AG09319 (cell line): ENCODE results near the gene KCNH6.

Source experiments
- DNase-seq: peaks from one replicate; pipeline ENCODE4 v3.0.0-alpha.2; 2010; ENCODE audit warnings: low read depth; ENCODE audit errors: extremely low read depth
- TF ChIP-seq, protein P1 (sequence below): IDR thresholded peaks from 2 replicates; pipeline ENCODE4 v1.5.1; 2011; ENCODE audit warnings: low read depth, mild to moderate bottlenecking, inconsistent platforms, low read length, moderate library complexity

KCNH6 gene

DNA sequence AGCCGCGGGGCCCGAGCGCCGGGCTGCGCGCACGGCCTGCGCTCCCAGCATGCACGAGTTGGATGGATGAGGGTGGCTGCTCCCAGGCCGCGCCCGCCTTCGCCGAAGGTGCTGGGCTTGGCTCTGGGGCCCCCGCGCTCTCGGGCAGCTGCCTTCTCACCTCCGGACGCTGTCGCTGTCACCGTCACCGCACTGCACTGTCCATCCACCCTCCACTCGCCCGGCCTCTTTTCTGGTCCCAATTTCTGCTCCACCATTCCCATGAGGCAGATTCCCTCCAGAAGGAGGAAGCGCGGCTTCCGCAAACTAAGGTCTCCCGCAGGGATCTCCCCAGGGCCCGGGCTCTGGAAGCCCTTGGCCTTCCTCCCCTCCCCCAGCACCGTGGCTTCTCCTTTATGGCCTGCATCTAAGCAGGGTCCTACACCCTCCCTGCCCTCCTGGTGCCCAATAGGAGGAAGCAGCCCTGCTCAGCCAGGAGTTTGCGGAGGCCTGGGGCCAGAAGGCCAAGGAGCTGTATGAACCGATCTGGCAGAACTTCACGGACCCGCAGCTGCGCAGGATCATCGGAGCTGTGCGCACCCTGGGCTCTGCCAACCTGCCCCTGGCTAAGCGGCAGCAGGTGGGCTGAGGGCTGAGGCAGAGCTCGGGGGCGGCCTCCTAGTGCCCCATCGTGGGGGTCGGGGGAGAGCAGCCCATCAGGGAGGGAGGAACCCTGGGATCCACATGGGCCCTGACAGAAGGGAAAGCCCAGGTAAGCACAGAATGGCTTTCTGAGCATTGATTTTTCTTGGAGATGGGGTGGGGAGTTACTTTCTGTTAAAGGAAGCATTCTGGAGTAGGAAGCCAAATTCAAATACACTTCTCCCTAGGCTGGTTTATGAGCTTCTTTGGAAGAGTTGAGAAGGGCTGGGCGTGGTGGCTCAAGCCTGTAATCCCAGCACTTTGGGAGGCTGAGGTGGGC lies 45.4 kb upstream of the KCNH6 start:
- no peak for DNase-seq
- TF ChIP-seq, protein P1, sequence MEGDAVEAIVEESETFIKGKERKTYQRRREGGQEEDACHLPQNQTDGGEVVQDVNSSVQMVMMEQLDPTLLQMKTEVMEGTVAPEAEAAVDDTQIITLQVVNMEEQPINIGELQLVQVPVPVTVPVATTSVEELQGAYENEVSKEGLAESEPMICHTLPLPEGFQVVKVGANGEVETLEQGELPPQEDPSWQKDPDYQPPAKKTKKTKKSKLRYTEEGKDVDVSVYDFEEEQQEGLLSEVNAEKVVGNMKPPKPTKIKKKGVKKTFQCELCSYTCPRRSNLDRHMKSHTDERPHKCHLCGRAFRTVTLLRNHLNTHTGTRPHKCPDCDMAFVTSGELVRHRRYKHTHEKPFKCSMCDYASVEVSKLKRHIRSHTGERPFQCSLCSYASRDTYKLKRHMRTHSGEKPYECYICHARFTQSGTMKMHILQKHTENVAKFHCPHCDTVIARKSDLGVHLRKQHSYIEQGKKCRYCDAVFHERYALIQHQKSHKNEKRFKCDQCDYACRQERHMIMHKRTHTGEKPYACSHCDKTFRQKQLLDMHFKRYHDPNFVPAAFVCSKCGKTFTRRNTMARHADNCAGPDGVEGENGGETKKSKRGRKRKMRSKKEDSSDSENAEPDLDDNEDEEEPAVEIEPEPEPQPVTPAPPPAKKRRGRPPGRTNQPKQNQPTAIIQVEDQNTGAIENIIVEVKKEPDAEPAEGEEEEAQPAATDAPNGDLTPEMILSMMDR, result no peak

DNA sequence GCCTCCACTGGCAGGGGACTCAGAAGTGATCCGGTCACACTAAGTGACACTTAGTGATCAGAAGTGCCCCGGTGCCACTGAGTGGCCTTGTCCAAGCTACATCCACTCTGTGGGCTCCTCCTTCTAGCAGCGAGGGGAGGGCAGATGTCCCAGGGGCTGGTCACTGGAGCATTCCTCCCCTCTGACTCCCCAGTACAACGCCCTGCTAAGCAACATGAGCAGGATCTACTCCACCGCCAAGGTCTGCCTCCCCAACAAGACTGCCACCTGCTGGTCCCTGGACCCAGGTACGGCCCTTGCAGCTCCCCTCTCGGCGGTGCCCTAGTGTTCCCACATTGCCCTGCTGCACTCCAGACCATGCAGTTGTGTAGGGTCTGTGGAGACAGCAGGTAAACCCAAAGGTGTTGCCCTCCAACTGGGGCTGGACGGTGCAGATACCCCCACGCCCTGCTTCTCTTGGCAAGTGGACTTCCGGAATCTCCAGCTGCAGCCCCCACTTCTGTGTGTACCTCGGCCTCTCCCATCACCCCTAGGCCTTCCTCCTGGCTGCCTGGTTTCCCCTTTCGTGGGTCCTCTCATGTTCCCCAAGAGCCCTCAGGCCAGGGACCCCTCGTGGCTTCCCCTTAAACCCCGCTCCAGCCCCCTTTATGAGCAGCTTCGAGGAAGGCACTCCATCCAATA lies 44.2 kb upstream of the KCNH6 start:
- peak; percentile 88 for DNase-seq
- TF ChIP-seq, protein P1, result peak; percentile 93

DNA sequence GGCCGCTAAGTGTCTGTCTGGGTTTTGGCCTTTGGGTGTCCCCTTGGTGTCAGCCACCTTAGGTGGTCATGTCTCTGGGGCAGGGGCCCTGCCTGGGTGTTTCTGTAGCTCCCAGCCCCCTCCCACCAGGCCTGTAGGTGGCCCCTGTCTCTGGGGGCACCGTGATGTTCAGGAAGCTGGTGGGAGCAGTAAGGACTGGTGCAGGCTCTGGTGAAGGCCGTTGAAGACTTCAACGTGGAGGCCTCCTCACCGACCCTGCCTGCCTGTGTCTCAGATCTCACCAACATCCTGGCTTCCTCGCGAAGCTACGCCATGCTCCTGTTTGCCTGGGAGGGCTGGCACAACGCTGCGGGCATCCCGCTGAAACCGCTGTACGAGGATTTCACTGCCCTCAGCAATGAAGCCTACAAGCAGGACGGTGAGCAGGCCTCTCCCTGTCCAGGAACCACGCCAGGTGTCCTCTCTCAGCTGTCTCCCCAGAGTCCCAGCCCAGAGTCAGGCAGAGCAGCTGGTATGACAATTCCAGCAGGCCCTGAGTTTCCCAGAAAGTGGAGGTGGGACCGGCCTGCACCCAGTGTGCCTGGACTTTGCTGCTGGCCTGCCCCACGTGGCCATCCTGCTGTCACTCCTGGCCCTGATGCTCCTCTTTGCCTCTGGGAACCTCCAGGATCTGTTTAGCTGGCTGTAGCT lies 43.5 kb upstream of the KCNH6 start:
- DNase-seq, result no peak
- TF ChIP-seq, protein P1, result no peak

DNA sequence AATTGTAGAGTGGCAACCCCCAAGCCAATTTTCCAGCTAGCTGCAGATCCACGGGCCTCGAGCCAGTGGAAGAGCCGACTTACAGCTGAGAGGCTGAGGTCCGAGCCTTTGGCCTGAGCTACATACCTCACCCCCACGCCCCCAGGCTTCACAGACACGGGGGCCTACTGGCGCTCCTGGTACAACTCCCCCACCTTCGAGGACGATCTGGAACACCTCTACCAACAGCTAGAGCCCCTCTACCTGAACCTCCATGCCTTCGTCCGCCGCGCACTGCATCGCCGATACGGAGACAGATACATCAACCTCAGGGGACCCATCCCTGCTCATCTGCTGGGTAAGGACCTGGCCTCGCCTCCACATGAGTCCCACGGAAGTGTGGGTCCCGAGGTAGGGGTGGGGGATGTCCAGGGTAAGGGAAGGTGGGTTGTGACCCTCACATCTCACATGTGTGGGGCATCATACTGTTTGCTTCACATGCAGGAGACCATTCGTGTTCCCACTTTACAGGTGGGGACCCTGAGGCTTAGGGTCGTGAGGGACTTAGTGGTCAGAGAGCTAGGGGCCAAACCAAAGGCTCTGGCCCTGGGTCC lies 42.9 kb upstream of the KCNH6 start:
- TF ChIP-seq, protein P1, result no peak
- DNase-seq, result no peak

DNA sequence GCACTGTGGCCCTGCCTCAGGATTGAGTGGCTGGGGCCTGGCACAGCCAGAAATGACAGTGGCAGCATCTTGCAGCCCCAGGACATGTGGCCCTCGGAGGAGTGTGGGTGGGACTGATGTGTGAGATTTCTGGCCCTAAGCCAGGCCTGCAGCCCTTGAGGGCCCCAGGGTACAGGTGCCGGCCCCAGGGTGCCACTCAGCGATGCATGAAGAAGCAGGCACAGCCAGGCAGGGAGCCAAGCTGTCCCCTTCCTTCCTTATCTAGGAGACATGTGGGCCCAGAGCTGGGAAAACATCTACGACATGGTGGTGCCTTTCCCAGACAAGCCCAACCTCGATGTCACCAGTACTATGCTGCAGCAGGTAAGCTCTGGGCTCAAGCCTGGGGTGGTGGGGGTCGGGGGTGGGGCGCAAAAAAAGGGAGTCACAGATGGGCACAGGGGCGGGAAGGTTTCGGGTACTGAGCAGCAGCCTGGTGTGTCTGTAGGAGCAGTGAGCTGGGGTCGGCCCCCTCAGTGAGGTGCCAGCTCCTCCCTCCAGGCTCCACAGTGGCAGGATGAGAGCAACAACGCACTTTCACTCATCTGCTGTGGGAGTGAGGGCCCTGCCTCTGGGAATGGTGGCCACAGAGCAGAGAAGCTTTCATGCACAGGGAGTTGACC lies 42.2 kb upstream of the KCNH6 start:
- TF ChIP-seq, protein P1, result no peak
- DNase-seq, result no peak

DNA sequence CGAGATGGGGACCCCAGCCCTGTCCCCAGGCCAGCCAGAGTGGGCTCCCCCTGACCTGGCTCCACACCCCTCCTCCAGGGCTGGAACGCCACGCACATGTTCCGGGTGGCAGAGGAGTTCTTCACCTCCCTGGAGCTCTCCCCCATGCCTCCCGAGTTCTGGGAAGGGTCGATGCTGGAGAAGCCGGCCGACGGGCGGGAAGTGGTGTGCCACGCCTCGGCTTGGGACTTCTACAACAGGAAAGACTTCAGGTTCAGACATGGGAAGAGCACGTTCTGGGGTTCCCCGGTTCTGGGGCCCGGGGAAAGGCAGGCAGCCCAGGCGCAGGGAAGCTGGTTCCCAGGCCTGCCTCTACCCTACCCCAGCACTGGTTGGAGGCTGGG lies 41.7 kb upstream of the KCNH6 start:
- TF ChIP-seq, protein P1, result no peak
- no peak for DNase-seq
